Measurements from ENCODE around the gene ZSWIM9.

Gene ZSWIM9

GRCh38 chr19:48175578-48175977 lies 5.1 kb downstream of the ZSWIM9 start:
- Histone ChIP-seq H3K27me3 (ENCODE audit: low read depth, low read length) (no peaks in the 10 kb centered on the region), H3K4me3 (ENCODE audit: low read depth in 1 of 2, low read length in 2 of 2) (no peak overlapping the region), H3K27ac (ENCODE audit: low read length) (no peak overlapping the region), H3K9me3 (ENCODE audit: control insufficient read depth in 1 of 2, low read length in 2 of 2) (no peaks in the 10 kb centered on the region), H3K4me1 (ENCODE audit: control insufficient read depth in 1 of 2, insufficient read depth in 2 of 2, low read length in 2 of 2) (peaks cover 5 to 13% of the 10 kb centered on the region in 2 donors), H3K36me3 (ENCODE audit: control insufficient read depth in 1 of 2, insufficient read depth in 2 of 2, low read length in 2 of 2) (peaks cover 9 to 32% of the 10 kb centered on the region in 2 donors)

- H3K4me1 ChIP-seq (ENCODE audit: control insufficient read depth in 1 of 2, insufficient read depth in 2 of 2, low read length in 2 of 2): peaks cover 2 to 8% of the 10 kb centered on the region in 2 donors
- H3K4me3 ChIP-seq (ENCODE audit: low read depth in 1 of 2, low read length in 2 of 2): no peak overlapping the region
- no peaks in the 10 kb centered on the region for H3K27me3 ChIP-seq (ENCODE audit: low read depth, low read length)
- H3K36me3 ChIP-seq (ENCODE audit: control insufficient read depth in 1 of 2, insufficient read depth in 2 of 2, low read length in 2 of 2): peaks cover 9 to 32% of the 10 kb centered on the region in 2 donors
- peaks cover 3% of the 10 kb centered on the region in 2 donors for H3K9me3 ChIP-seq (ENCODE audit: control insufficient read depth in 1 of 2, low read length in 2 of 2)
- H3K27ac ChIP-seq (ENCODE audit: low read length): no peak overlapping the region
These were observed 5.7 kb downstream of the ZSWIM9 start for GRCh38 chr19:48176226-48176625.

GRCh38 chr19:48181505-48181904 lies 11.0 kb downstream of the ZSWIM9 start:
- Histone ChIP-seq H3K36me3 (ENCODE audit: control insufficient read depth in 1 of 2, insufficient read depth in 2 of 2, low read length in 2 of 2) (peaks cover 4 to 26% of the 10 kb centered on the region in 2 donors), H3K27me3 (ENCODE audit: low read depth, low read length) (no peaks in the 10 kb centered on the region), H3K4me1 (ENCODE audit: control insufficient read depth in 1 of 2, insufficient read depth in 2 of 2, low read length in 2 of 2) (no peaks in the 10 kb centered on the region), H3K9me3 (ENCODE audit: control insufficient read depth in 1 of 2, low read length in 2 of 2) (peaks cover 8 to 9% of the 10 kb centered on the region in 2 donors), H3K4me3 (ENCODE audit: low read depth in 1 of 2, low read length in 2 of 2) (no peak overlapping the region), H3K27ac (ENCODE audit: low read length) (no peak overlapping the region)

GRCh38 chr19:48182434-48182833 lies 12.0 kb downstream of the ZSWIM9 start:
- H3K4me3 ChIP-seq (ENCODE audit: low read depth in 1 of 2, low read length in 2 of 2): no peak overlapping the region
- no peak overlapping the region for H3K27ac ChIP-seq (ENCODE audit: low read length)
- H3K27me3 ChIP-seq (ENCODE audit: low read depth, low read length): no peaks in the 10 kb centered on the region
- H3K4me1 ChIP-seq (ENCODE audit: control insufficient read depth in 1 of 2, insufficient read depth in 2 of 2, low read length in 2 of 2): no peaks in the 10 kb centered on the region
- peaks cover 8 to 9% of the 10 kb centered on the region in 2 donors for H3K9me3 ChIP-seq (ENCODE audit: control insufficient read depth in 1 of 2, low read length in 2 of 2)
- H3K36me3 ChIP-seq (ENCODE audit: control insufficient read depth in 1 of 2, insufficient read depth in 2 of 2, low read length in 2 of 2): peaks cover 4 to 26% of the 10 kb centered on the region in 2 donors

- peaks cover 8 to 9% of the 10 kb centered on the region in 2 donors for H3K9me3 ChIP-seq (ENCODE audit: control insufficient read depth in 1 of 2, low read length in 2 of 2)
- no peak overlapping the region for H3K4me3 ChIP-seq (ENCODE audit: low read depth in 1 of 2, low read length in 2 of 2)
- H3K27me3 ChIP-seq (ENCODE audit: low read depth, low read length): no peaks in the 10 kb centered on the region
- peaks cover 4 to 26% of the 10 kb centered on the region in 2 donors for H3K36me3 ChIP-seq (ENCODE audit: control insufficient read depth in 1 of 2, insufficient read depth in 2 of 2, low read length in 2 of 2)
- no peak overlapping the region for H3K27ac ChIP-seq (ENCODE audit: low read length)
- no peaks in the 10 kb centered on the region for H3K4me1 ChIP-seq (ENCODE audit: control insufficient read depth in 1 of 2, insufficient read depth in 2 of 2, low read length in 2 of 2)
These were observed 12.9 kb downstream of the ZSWIM9 start for GRCh38 chr19:48183356-48183755.

- Histone ChIP-seq H3K27me3 (ENCODE audit: low read depth, low read length) (no peaks in the 10 kb centered on the region), H3K27ac (ENCODE audit: low read length) (no peak overlapping the region), H3K36me3 (ENCODE audit: control insufficient read depth in 1 of 2, insufficient read depth in 2 of 2, low read length in 2 of 2) (peaks cover 0 to 16% of the 10 kb centered on the region in 2 donors), H3K9me3 (ENCODE audit: control insufficient read depth in 1 of 2, low read length in 2 of 2) (peaks cover 7 to 8% of the 10 kb centered on the region in 2 donors), H3K4me3 (ENCODE audit: low read depth in 1 of 2, low read length in 2 of 2) (no peak overlapping the region), H3K4me1 (ENCODE audit: control insufficient read depth in 1 of 2, insufficient read depth in 2 of 2, low read length in 2 of 2) (no peaks in the 10 kb centered on the region)
These were observed 15.5 kb downstream of the ZSWIM9 start for GRCh38 chr19:48186015-48186414.

- H3K27me3 ChIP-seq (ENCODE audit: low read depth, low read length): no peaks in the 10 kb centered on the region
- no peak overlapping the region for H3K4me3 ChIP-seq (ENCODE audit: low read depth in 1 of 2, low read length in 2 of 2)
- H3K27ac ChIP-seq (ENCODE audit: low read length): no peak overlapping the region
- H3K4me1 ChIP-seq (ENCODE audit: control insufficient read depth in 1 of 2, insufficient read depth in 2 of 2, low read length in 2 of 2): no peaks in the 10 kb centered on the region
- H3K36me3 ChIP-seq (ENCODE audit: control insufficient read depth in 1 of 2, insufficient read depth in 2 of 2, low read length in 2 of 2): peaks cover 0 to 12% of the 10 kb centered on the region in 2 donors
- peaks cover 2% of the 10 kb centered on the region in 2 donors for H3K9me3 ChIP-seq (ENCODE audit: control insufficient read depth in 1 of 2, low read length in 2 of 2)
These were observed 16.1 kb downstream of the ZSWIM9 start for GRCh38 chr19:48186541-48186991.

- no peak overlapping the region for H3K27ac ChIP-seq (ENCODE audit: low read length)
- no peaks in the 10 kb centered on the region for H3K9me3 ChIP-seq (ENCODE audit: control insufficient read depth in 1 of 2, low read length in 2 of 2)
- H3K4me3 ChIP-seq (ENCODE audit: low read depth in 1 of 2, low read length in 2 of 2): no peak overlapping the region
- no peaks in the 10 kb centered on the region for H3K36me3 ChIP-seq (ENCODE audit: control insufficient read depth in 1 of 2, insufficient read depth in 2 of 2, low read length in 2 of 2)
- no peaks in the 10 kb centered on the region for H3K4me1 ChIP-seq (ENCODE audit: control insufficient read depth in 1 of 2, insufficient read depth in 2 of 2, low read length in 2 of 2)
- H3K27me3 ChIP-seq (ENCODE audit: low read depth, low read length): no peaks in the 10 kb centered on the region
These were observed 19.9 kb downstream of the ZSWIM9 start for GRCh38 chr19:48190288-48190884.

- Histone ChIP-seq H3K4me3 (ENCODE audit: low read depth in 1 of 2, low read length in 2 of 2) (no peak overlapping the region), H3K27ac (ENCODE audit: low read length) (no peak overlapping the region), H3K27me3 (ENCODE audit: low read depth, low read length) (no peaks in the 10 kb centered on the region), H3K36me3 (ENCODE audit: control insufficient read depth in 1 of 2, insufficient read depth in 2 of 2, low read length in 2 of 2) (no peaks in the 10 kb centered on the region), H3K4me1 (ENCODE audit: control insufficient read depth in 1 of 2, insufficient read depth in 2 of 2, low read length in 2 of 2) (no peaks in the 10 kb centered on the region), H3K9me3 (ENCODE audit: control insufficient read depth in 1 of 2, low read length in 2 of 2) (no peaks in the 10 kb centered on the region)
These were observed 20.4 kb downstream of the ZSWIM9 start for GRCh38 chr19:48190885-48191284.

GRCh38 chr19:48192750-48193149 lies 22.3 kb downstream of the ZSWIM9 start:
- Histone ChIP-seq H3K36me3 (ENCODE audit: control insufficient read depth in 1 of 2, insufficient read depth in 2 of 2, low read length in 2 of 2) (no peaks in the 10 kb centered on the region), H3K9me3 (ENCODE audit: control insufficient read depth in 1 of 2, low read length in 2 of 2) (no peaks in the 10 kb centered on the region), H3K4me3 (ENCODE audit: low read depth in 1 of 2, low read length in 2 of 2) (no peak overlapping the region), H3K27me3 (ENCODE audit: low read depth, low read length) (no peaks in the 10 kb centered on the region), H3K27ac (ENCODE audit: low read length) (no peak overlapping the region), H3K4me1 (ENCODE audit: control insufficient read depth in 1 of 2, insufficient read depth in 2 of 2, low read length in 2 of 2) (no peaks in the 10 kb centered on the region)

- Histone ChIP-seq H3K36me3 (ENCODE audit: control insufficient read depth in 1 of 2, insufficient read depth in 2 of 2, low read length in 2 of 2) (no peaks in the 10 kb centered on the region), H3K9me3 (ENCODE audit: control insufficient read depth in 1 of 2, low read length in 2 of 2) (no peaks in the 10 kb centered on the region), H3K27me3 (ENCODE audit: low read depth, low read length) (no peaks in the 10 kb centered on the region), H3K27ac (ENCODE audit: low read length) (no peak overlapping the region), H3K4me3 (ENCODE audit: low read depth in 1 of 2, low read length in 2 of 2) (no peak overlapping the region), H3K4me1 (ENCODE audit: control insufficient read depth in 1 of 2, insufficient read depth in 2 of 2, low read length in 2 of 2) (no peaks in the 10 kb centered on the region)
These were observed 23.8 kb downstream of the ZSWIM9 start for GRCh38 chr19:48194041-48194843.

All from muscle layer of duodenum (tissue), 2 donors.